ENCODE measurements around the gene LRRC57. TPM values are rescaled to one million over a fixed set of nuclear protein-coding genes. Genes with fewer than 3 reads are reported as not detected.

The LRRC57 gene
- total and polyA plus RNA-seq, 8 donors: 4.7 to 67.9 (median 11.3) TPM

- H3K36me3 ChIP-seq: peaks cover 10 to 24% (median 19%) of the 10 kb centered on the region in 4 donors
- DNase-seq: peak in 1 of 2 donors; percentile 68
- no peaks in the 10 kb centered on the region for H3K9me3 ChIP-seq
- H3K27ac ChIP-seq: peak overlapping the region; percentile 86 to 96 (median 93)
- H3K27me3 ChIP-seq: no peaks in the 10 kb centered on the region
- intact Hi-C loops (cut with DNase I; ENCODE audit: low total_unique reads): no loop called here
- WGBS, 5 donors: 0 to 1% (median 0%) methylated on average over 15 of the region's 15 CpGs
- H3K4me1 ChIP-seq: peaks cover 18 to 58% (median 39%) of the 10 kb centered on the region in 4 donors
- H3K4me3 ChIP-seq: peak overlapping the region; percentile 74 to 99 (median 95)
- no peak for TF ChIP-seq EP300 (IDR thresholded peaks at IDR 0.05)
Measured at GRCh38 chr15:42549032-42549491, 469 bp upstream of the LRRC57 start.

GRCh38 chr15:42547918-42548248, 710 bp downstream of the LRRC57 start:
- H3K4me3 ChIP-seq: peak overlapping the region; percentile 74 to 99 (median 95)
- no peak for DNase-seq
- peak overlapping the region; percentile 86 to 96 (median 93) for H3K27ac ChIP-seq
- intact Hi-C loops (cut with DNase I; ENCODE audit: low total_unique reads): no loop called here
- no peaks in the 10 kb centered on the region for H3K27me3 ChIP-seq
- TF ChIP-seq POLR2AphosphoS5 (IDR thresholded peaks at IDR 0.05) (no peak), CTCF (IDR thresholded peaks at IDR 0.05) (no peak), EP300 (IDR thresholded peaks at IDR 0.05) (no peak), POLR2A (IDR thresholded peaks at IDR 0.05) (no peak)
- 3 to 7% (median 3%) methylated on average over 9 of the region's 9 CpGs for WGBS, 5 donors
- H3K9me3 ChIP-seq: no peaks in the 10 kb centered on the region
- peaks cover 18 to 49% (median 36%) of the 10 kb centered on the region in 4 donors for H3K4me1 ChIP-seq
- H3K36me3 ChIP-seq: peaks cover 19 to 35% (median 31%) of the 10 kb centered on the region in 4 donors

GRCh38 chr15:42544853-42545629, 3.6 kb downstream of the LRRC57 start:
- H3K27me3 ChIP-seq: no peaks in the 10 kb centered on the region
- peaks cover 27 to 58% (median 55%) of the 10 kb centered on the region in 4 donors for H3K36me3 ChIP-seq
- DNase-seq: no peak
- H3K4me3 ChIP-seq: no peak overlapping the region
- TF ChIP-seq CTCF (IDR thresholded peaks at IDR 0.05): no peak
- TF ChIP-seq POLR2AphosphoS5 (IDR thresholded peaks at IDR 0.05): no peak
- TF ChIP-seq EP300 (IDR thresholded peaks at IDR 0.05): no peak
- no peak for TF ChIP-seq POLR2A (IDR thresholded peaks at IDR 0.05)
- H3K27ac ChIP-seq: no peak overlapping the region
- 76 to 93% (median 87%) methylated on average over 4 of the region's 4 CpGs for WGBS, 5 donors
- peaks cover 18 to 38% (median 28%) of the 10 kb centered on the region in 4 donors for H3K4me1 ChIP-seq
- intact Hi-C loops (cut with DNase I; ENCODE audit: low total_unique reads): no loop called here
- no peaks in the 10 kb centered on the region for H3K9me3 ChIP-seq

GRCh38 chr15:42533246-42533645, 15.3 kb downstream of the LRRC57 start:
- TF ChIP-seq EP300 (IDR thresholded peaks at IDR 0.05) (no peak), POLR2AphosphoS5 (IDR thresholded peaks at IDR 0.05) (no peak), POLR2A (IDR thresholded peaks at IDR 0.05) (no peak), CTCF (IDR thresholded peaks at IDR 0.05) (no peak)
- intact Hi-C loops (cut with DNase I; ENCODE audit: low total_unique reads): no loop called here
- Histone ChIP-seq H3K4me1 (peaks cover 0 to 6% (median 0%) of the 10 kb centered on the region in 4 donors), H3K27me3 (no peaks in the 10 kb centered on the region), H3K36me3 (peaks cover 22 to 93% (median 84%) of the 10 kb centered on the region in 4 donors), H3K9me3 (no peaks in the 10 kb centered on the region), H3K4me3 (no peak overlapping the region), H3K27ac (no peak overlapping the region)
- no peak for DNase-seq
- 84 to 97% (median 96%) methylated on average over 1 of the region's 1 CpG for WGBS, 5 donors

- Histone ChIP-seq H3K4me3 (no peak overlapping the region), H3K9me3 (no peaks in the 10 kb centered on the region), H3K4me1 (peaks cover 0 to 6% (median 0%) of the 10 kb centered on the region in 4 donors), H3K27ac (no peak overlapping the region), H3K27me3 (no peaks in the 10 kb centered on the region), H3K36me3 (peaks cover 22 to 91% (median 85%) of the 10 kb centered on the region in 4 donors)
- WGBS, 5 donors: 70 to 76% (median 72%) methylated on average over 3 of the region's 3 CpGs
- intact Hi-C loops (cut with DNase I; ENCODE audit: low total_unique reads): no loop called here
- no peak for DNase-seq
- TF ChIP-seq POLR2AphosphoS5 (IDR thresholded peaks at IDR 0.05) (no peak), POLR2A (IDR thresholded peaks at IDR 0.05) (no peak), EP300 (IDR thresholded peaks at IDR 0.05) (no peak), CTCF (IDR thresholded peaks at IDR 0.05) (no peak)
Measured at GRCh38 chr15:42528970-42529369, 19.6 kb downstream of the LRRC57 start.

Measured in stomach (tissue), 9 donors.